T-helper 1 cell treated with Interleukin-12 subunit alpha and Interleukin-12 subunit beta and Interleukin-4 antibody, amounts not matched to agents 30 ng/mL and 1 ng/mL, for 36 hours (primary cell): ENCODE measurements around the gene TAS2R5. TPM values are rescaled to one million over a fixed set of nuclear protein-coding genes. Genes with fewer than 3 reads are reported as not detected.

Source experiments
- total RNA-seq: library from RNA; stranded (reverse); gene quantifications from 2 replicates; pipeline ENCODE4 v1.2.3, GENCODE V29; 2022

TAS2R5 gene
- total RNA-seq, 1 donor from 2014 or later = 1.2 TPM

Other genes with a start within 250 kb of the TAS2R5 start
- 79.0 and 83.1 TPM in 2 replicates for gene AGK, start 238.8 kb upstream of the TAS2R5 start, total RNA-seq
- 43.6 and 44.0 TPM in 2 replicates for gene DENND11, start 88.1 kb upstream of the TAS2R5 start, total RNA-seq
- 0.12 and 0.15 TPM in 2 replicates for gene WEE2, start 81.9 kb upstream of the TAS2R5 start, total RNA-seq
- gene SSBP1, start 51.9 kb upstream of the TAS2R5 start, total RNA-seq = 147 and 154 TPM in 2 replicates
- gene TAS2R3, start 26.1 kb upstream of the TAS2R5 start, total RNA-seq = 0.88 and 1.4 TPM in 2 replicates
- gene TAS2R4, start 13.5 kb upstream of the TAS2R5 start, total RNA-seq = 0.83 and 1.3 TPM in 2 replicates
- gene PRSS37, start 51.3 kb downstream of the TAS2R5 start, total RNA-seq = not detected in 2 replicates
- gene OR9A4, start 126.2 kb downstream of the TAS2R5 start, total RNA-seq = not detected in 2 replicates
- not detected in 2 replicates for gene CLEC5A, start 156.8 kb downstream of the TAS2R5 start, total RNA-seq
- gene TAS2R38, start 183.6 kb downstream of the TAS2R5 start, total RNA-seq = not detected in 2 replicates
- 0.02 TPM in 1 of 2 replicates, not detected in the other for gene MGAM, start 205.7 kb downstream of the TAS2R5 start, total RNA-seq